Gastrocnemius medialis (tissue), 4 donors: ENCODE data around the gene AK5. TPM values are rescaled to one million over a fixed set of nuclear protein-coding genes. Genes with fewer than 3 reads are reported as not detected.
A peak's percentile ranks its signal among the peaks of the same experiment; 100 is the strongest.

Experiments used
- ATAC-seq, 2 donors: fragments of 150-250 bp; one replicate each; pipeline ENCODE4 v1.9.1; 2016
- DNase-seq, 2 donors: peaks; one replicate each; pipeline ENCODE4 v3.0.0-alpha.2; 2019
- H3K27ac ChIP-seq, 4 donors: fragments of 200-600 bp; sonication (generic); 1 replicate in 1 of 4; 2 replicates in 3 of 4; pipeline ENCODE4 v1.5.1; 2016 to 2018; ENCODE audit warnings: mild to moderate bottlenecking in 2 of 4, moderate library complexity in 1 of 4
- H3K27me3 ChIP-seq, 3 donors: fragments of 200-600 bp; sonication (generic) in 2 of 3; 1 replicate in 1 of 3; 2 replicates in 2 of 3; pipeline versions ENCODE4 v1.5.1 to v1.6.0; 2016 to 2019; ENCODE audit warnings: mild to moderate bottlenecking in 1 of 3, moderate library complexity in 1 of 3
- H3K36me3 ChIP-seq, 2 donors: fragments of 200-600 bp; sonication (generic) in 1 of 2; one replicate each; pipeline ENCODE4 v1.5.1; 2017 to 2018
- H3K4me1 ChIP-seq, 2 donors: fragments of 200-600 bp; sonication (generic) in 1 of 2; one replicate each; pipeline ENCODE4 v1.5.1; 2016 to 2017; ENCODE audit warnings: mild to moderate bottlenecking in 2 of 2
- H3K4me3 ChIP-seq, 4 donors: fragments of 200-600 bp; sonication (generic) in 3 of 4; 1 replicate in 1 of 4; 2 replicates in 3 of 4; pipeline ENCODE4 v1.5.1; 2016 to 2019; ENCODE audit warnings: mild to moderate bottlenecking in 2 of 4
- H3K9me3 ChIP-seq, 3 donors: fragments of 200-600 bp; sonication (generic) in 2 of 3; 1 replicate in 1 of 3; 2 replicates in 2 of 3; pipeline ENCODE4 v1.5.1; 2016 to 2019
- CTCF ChIP-seq, 5 experiments: fragments of 450-650 bp in 3 of 5; fragments of 200-600 bp in 2 of 5; sonication (generic) in 2 of 5; IDR thresholded peaks in 4 of 5; conservative IDR thresholded peaks in 1 of 5; 1 replicate in 4 of 5; 2 replicates in 1 of 5; pipeline ENCODE4 v1.5.1; 2016 to 2019; ENCODE audit warnings: antibody characterized with exemption in 5 of 5, mild to moderate bottlenecking in 3 of 5, moderate library complexity in 3 of 5
- POLR2A ChIP-seq, 2 donors: fragments of 450-650 bp; IDR thresholded peaks; one replicate each; pipeline ENCODE4 v1.6.1; 2017; ENCODE audit warnings: antibody characterized with exemption in 2 of 2, mild to moderate bottlenecking in 2 of 2, moderate library complexity in 2 of 2
- in situ Hi-C, 4 donors: fragments of 200-750 bp; cut with MboI; loops; one replicate each; pipeline versions ENCODE4 v1.15.0 to v1.8.0; 2017; ENCODE audit warnings: low sequenced_read_pairs in 4 of 4
- intact Hi-C: fragments of 100-400 bp; cut with DNase I; formaldehyde crosslinking; loops from one replicate; pipeline ENCODE4 v1.15.1; 2023; ENCODE audit warnings: low total_unique reads
- total RNA-seq, 4 donors: library from RNA; depleted of rRNA; stranded (reverse); fragments of >200 nt; gene quantifications; one replicate each; pipeline versions ENCODE4 v1.1.0 to v1.2.3, GENCODE V29; 2016

AK5 gene
- total RNA-seq, 4 donors from 2014 or later = 0.07 to 1.8 TPM; not detected in 2

GRCh38 chr1:77276941-77277340 is 4.9 kb upstream of the AK5 start:
- intact Hi-C loops = no loop called here

GRCh38 chr1:77279929-77280328 is 1.9 kb upstream of the AK5 start:
- intact Hi-C loops = no loop called here
- Histone ChIP-seq H3K27ac (no peak overlapping the region), H3K4me3 (no peak overlapping the region), H3K36me3 (no peaks in the 10 kb centered on the region), H3K4me1 (peaks cover 0 to 10% of the 10 kb centered on the region in 2 donors), H3K9me3 (no peaks in the 10 kb centered on the region), H3K27me3 (peaks cover 20 to 26% (median 25%) of the 10 kb centered on the region in 3 donors)
- no peak for DNase-seq
- in situ Hi-C loops = no loop called here
- TF ChIP-seq CTCF (IDR thresholded peaks at IDR 0.05 in 4 of 5, conservative IDR thresholded peaks at IDR 0.05 in 1 of 5) = no peak
- no peak for TF ChIP-seq POLR2A (IDR thresholded peaks at IDR 0.05)
- ATAC-seq = no peak

More at GRCh38 chr1:77276941-77277340, 4.9 kb upstream of the AK5 start:
- ATAC-seq (no peak), DNase-seq (no peak)
- Histone ChIP-seq H3K9me3 (no peaks in the 10 kb centered on the region), H3K4me3 (no peak overlapping the region), H3K36me3 (no peaks in the 10 kb centered on the region), H3K4me1 (no peaks in the 10 kb centered on the region), H3K27me3 (peaks cover under 1 to 5% (median 4%) of the 10 kb centered on the region in 3 donors), H3K27ac (no peak overlapping the region)
- TF ChIP-seq POLR2A (IDR thresholded peaks at IDR 0.05) (no peak), CTCF (IDR thresholded peaks at IDR 0.05 in 4 of 5, conservative IDR thresholded peaks at IDR 0.05 in 1 of 5) (no peak)
- in situ Hi-C loops = no loop called here

DNA sequence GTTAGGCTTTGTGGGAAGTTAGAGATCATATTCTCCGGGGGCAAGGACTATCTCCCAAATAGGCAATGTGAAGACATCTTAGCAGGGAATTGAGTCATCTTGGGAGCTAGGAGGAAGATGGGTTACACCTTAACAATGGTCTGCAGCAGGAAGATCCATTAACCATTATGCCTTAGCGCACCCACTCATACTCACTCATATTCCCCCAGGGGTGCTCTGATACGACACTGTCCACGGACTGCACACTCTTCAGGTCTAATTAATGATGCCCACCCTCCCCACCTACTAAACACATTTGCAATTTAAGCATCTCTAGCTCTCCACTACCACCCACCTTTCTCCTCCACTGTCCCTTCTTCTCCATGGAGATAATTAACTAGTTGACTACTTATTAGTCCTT is 857 bp upstream of the AK5 start:
- ATAC-seq (no peak), DNase-seq (no peak)
- Histone ChIP-seq H3K27ac (no peak overlapping the region), H3K4me3 (no peak overlapping the region), H3K27me3 (peaks cover 20 to 27% (median 26%) of the 10 kb centered on the region in 3 donors), H3K9me3 (no peaks in the 10 kb centered on the region), H3K36me3 (no peaks in the 10 kb centered on the region), H3K4me1 (peaks cover 0 to 10% of the 10 kb centered on the region in 2 donors)
- no peak for TF ChIP-seq CTCF (IDR thresholded peaks at IDR 0.05 in 4 of 5, conservative IDR thresholded peaks at IDR 0.05 in 1 of 5)
- TF ChIP-seq POLR2A (IDR thresholded peaks at IDR 0.05) = no peak
- in situ Hi-C loops = no loop called here
- intact Hi-C loops = no loop called here

GRCh38 chr1:77282187-77282865 is 507 bp downstream of the AK5 start:
- peaks cover 20 to 27% (median 26%) of the 10 kb centered on the region in 3 donors for H3K27me3 ChIP-seq
- ATAC-seq (no peak), DNase-seq (no peak)
- no peaks in the 10 kb centered on the region for H3K9me3 ChIP-seq
- H3K27ac ChIP-seq = no peak overlapping the region
- peak overlapping the region; percentile 42 to 47 (median 46) for H3K4me3 ChIP-seq
- no peaks in the 10 kb centered on the region for H3K36me3 ChIP-seq
- in situ Hi-C loops (no loop called here), intact Hi-C loops (no loop called here)
- no peak for TF ChIP-seq CTCF (IDR thresholded peaks at IDR 0.05 in 4 of 5, conservative IDR thresholded peaks at IDR 0.05 in 1 of 5)
- no peak for TF ChIP-seq POLR2A (IDR thresholded peaks at IDR 0.05)
- peaks cover 0 to 10% of the 10 kb centered on the region in 2 donors for H3K4me1 ChIP-seq
